ENCODE results near the gene TBC1D19.

DNA sequence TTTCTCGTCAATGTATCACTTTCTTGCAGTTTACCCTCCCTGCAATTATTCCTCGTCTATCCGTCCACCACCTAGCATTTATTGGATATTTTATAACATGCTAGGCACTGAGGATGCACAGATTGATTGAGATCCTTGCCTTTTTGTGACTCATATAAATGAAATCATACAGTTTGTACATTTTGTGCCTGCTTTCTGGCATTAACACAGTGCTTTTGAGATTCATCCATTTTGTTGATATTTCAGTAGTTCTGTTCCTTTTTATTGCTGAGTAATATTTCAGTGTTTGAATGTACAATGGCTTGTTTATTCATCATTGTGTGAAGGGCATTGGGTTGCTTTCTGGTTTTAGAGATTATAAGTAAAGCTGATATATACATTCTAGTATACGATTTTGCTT, 841 bp downstream of the TBC1D19 start:
- TF ChIP-seq, protein P1, sequence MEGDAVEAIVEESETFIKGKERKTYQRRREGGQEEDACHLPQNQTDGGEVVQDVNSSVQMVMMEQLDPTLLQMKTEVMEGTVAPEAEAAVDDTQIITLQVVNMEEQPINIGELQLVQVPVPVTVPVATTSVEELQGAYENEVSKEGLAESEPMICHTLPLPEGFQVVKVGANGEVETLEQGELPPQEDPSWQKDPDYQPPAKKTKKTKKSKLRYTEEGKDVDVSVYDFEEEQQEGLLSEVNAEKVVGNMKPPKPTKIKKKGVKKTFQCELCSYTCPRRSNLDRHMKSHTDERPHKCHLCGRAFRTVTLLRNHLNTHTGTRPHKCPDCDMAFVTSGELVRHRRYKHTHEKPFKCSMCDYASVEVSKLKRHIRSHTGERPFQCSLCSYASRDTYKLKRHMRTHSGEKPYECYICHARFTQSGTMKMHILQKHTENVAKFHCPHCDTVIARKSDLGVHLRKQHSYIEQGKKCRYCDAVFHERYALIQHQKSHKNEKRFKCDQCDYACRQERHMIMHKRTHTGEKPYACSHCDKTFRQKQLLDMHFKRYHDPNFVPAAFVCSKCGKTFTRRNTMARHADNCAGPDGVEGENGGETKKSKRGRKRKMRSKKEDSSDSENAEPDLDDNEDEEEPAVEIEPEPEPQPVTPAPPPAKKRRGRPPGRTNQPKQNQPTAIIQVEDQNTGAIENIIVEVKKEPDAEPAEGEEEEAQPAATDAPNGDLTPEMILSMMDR (conservative IDR thresholded peaks at IDR 0.05; ENCODE audit: low read length): no peak
- no peak for TF ChIP-seq EZH2phosphoT487 (IDR thresholded peaks at IDR 0.05; ENCODE audit: borderline replicate concordance)

Measured in Loucy (cell line).